HFF-Myc (cell line): ENCODE measurements around the gene EYS.

Source experiments
- DNase-seq: peaks from one replicate; pipeline ENCODE4 v3.0.0-alpha.2; 2011; ENCODE audit warnings: low read depth; ENCODE audit errors: extremely low read depth
- H3K4me3 ChIP-seq: replicated peaks from 2 replicates; pipeline ENCODE4 v1.5.1; 2011; ENCODE audit warnings: low read depth, mild to moderate bottlenecking, control low read depth, low read length
- TF ChIP-seq, protein P1 (sequence below): IDR thresholded peaks from 2 replicates; pipeline ENCODE4 v1.5.1; 2012; ENCODE audit warnings: mild to moderate bottlenecking, low read depth, low read length, control low read depth; ENCODE audit errors: missing control alignments

Gene EYS

DNA sequence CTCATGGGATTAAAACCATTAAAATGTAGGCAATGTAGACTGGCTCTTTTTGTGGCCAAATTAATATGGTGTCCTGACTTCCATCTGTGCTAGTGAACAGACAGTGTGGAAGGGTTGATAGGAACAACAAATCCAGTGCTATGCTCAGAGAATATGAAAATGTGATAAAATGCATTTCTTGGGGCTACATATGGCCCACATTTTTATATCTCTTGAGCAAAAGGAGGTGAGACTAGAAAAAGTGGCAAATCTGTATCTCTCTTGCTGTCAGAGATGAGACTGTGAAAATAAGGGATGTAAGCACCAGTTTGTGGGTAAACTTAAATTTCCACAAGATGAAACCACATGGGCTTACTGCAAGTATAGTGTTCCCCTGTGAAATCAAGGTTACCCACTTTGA, 1909.3 kb downstream of the EYS start:
- TF ChIP-seq, protein P1, sequence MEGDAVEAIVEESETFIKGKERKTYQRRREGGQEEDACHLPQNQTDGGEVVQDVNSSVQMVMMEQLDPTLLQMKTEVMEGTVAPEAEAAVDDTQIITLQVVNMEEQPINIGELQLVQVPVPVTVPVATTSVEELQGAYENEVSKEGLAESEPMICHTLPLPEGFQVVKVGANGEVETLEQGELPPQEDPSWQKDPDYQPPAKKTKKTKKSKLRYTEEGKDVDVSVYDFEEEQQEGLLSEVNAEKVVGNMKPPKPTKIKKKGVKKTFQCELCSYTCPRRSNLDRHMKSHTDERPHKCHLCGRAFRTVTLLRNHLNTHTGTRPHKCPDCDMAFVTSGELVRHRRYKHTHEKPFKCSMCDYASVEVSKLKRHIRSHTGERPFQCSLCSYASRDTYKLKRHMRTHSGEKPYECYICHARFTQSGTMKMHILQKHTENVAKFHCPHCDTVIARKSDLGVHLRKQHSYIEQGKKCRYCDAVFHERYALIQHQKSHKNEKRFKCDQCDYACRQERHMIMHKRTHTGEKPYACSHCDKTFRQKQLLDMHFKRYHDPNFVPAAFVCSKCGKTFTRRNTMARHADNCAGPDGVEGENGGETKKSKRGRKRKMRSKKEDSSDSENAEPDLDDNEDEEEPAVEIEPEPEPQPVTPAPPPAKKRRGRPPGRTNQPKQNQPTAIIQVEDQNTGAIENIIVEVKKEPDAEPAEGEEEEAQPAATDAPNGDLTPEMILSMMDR, result no peak

DNA sequence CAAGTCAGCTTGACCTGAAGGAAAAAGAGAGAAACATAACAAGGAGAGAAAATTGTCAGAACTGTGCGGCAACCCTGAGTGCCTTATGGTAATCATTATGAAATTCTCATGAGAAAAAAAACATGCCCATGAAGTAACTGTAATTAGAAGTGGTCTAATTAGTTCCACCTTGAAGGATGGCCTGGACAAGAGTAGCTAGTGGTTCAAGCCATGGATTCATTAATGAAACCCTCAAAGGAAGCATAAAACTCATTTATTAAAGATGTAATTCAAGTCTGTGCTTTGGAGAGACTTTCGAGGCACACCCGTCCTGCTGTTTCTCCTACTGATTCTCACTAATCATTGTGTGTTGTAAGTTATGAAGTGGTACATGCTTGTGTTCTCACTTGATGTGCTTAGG, 1911.2 kb downstream of the EYS start:
- TF ChIP-seq, protein P1, result no peak
- DNase-seq, result no peak
- H3K4me3 ChIP-seq, result no peak overlapping the region

More for the DNA sequence above, 1909.3 kb downstream of the EYS start:
- no peak overlapping the region for H3K4me3 ChIP-seq
- no peak for DNase-seq

DNA sequence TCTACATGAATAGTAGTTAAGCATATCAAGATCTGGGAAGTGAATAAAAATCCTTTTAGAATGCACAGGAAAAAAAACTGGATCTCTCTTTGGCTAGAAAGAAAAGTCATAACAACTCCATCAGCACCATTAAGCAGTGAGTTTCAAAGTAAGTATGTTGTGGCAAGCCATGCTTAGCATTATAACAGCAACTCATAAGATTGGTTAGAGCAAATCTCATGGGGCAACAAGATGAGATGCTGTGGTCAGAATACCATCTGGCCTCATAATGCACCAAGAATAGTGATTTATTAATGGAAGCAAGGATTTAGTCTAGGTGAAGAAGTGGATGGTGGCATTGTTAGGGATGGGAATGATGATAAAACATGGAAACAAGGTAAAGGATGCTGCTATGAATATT, 1912.0 kb downstream of the EYS start:
- no peak for DNase-seq
- TF ChIP-seq, protein P1, result no peak
- H3K4me3 ChIP-seq, result no peak overlapping the region

DNA sequence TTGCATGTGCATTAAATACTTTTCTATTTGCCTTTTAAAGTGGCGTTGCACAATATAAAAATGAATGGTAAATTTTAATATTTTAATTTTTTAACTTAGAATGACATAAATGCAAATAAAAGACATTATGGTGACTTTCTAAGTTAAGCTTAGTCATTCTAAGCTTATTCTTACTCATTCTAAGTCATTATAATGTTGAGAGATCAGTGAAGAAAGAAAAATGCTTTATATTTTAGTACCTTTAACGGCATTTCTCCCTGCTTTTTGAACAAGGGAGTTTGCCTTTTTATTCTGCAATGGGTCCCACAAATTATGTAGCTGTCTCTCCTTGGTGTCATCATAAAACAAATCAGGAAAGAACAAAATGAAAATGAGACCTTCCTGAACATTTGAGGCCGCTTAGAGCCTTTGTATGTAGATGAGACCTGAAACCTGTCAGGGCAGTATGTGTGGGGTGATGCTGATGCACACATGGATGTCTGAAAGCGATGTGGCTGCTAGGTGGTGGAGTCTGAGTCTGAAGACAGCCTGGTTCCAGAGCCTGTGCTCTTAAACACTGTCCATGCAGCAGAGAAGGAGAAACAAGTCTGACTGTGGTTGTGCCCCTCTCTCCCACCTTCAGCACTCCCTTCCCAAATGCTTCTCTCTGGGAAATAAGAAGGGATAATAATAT, 1913.4 kb downstream of the EYS start:
- H3K4me3 ChIP-seq, result no peak overlapping the region
- no peak for DNase-seq
- TF ChIP-seq, protein P1, result no peak

DNA sequence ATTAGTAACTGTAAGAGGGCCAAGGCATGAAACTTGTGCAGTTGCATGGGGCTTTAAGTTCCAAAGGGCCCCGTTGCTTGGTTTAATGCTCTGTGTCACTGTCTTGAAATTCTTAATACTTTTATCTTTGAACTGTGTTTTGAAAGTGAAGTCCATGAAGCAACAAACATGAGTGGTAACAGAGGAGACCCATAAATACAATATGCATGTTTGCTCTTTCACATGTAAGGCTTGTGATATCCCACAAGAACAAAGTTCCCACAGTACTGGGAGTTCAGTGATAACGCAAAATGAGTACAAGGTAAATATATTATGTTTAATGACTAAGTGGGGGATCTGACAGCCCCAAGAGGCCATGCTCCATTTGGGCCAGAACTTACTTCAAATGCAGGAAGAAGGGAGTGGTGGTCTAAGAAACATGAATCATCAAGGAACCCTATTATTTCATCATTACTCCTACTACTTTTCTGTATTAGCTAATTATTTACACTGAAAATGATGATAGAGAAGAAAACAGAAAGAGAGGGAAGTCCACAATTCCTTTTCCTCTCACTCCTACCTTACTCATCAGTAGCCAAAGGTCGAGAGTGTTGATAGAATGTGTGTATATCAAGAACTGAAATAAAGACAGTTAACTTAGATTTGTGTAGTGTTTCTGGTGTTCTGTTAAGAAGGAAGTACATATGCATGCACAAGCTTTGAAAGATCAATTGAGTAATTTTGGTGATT, 1914.1 kb downstream of the EYS start:
- no peak for DNase-seq
- TF ChIP-seq, protein P1, result no peak

DNA sequence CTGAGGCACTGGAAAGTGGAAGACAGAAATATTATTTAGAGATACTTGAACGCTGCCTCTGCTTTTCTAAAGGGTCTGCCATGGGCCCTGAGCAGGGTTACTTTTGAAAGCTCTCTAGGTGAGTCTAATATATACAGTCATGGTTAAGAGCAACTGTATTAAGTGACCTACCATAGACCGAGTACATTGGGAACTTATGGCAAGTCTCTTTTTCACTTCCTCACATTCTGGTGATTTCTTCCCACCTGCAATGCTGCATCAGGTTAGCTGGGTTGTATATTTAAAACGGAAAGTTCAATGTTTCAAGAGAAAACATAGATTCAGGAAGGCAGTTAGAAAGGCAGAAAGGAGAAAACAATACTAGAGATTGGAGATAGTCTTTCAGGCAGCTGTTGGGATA, 1916.7 kb downstream of the EYS start:
- DNase-seq, result no peak
- H3K4me3 ChIP-seq, result no peak overlapping the region
- TF ChIP-seq, protein P1, result no peak

More for the DNA sequence above, 1914.1 kb downstream of the EYS start:
- H3K4me3 ChIP-seq, result no peak overlapping the region
